GM18858 (cell line): ENCODE data around the gene C2orf76.
A peak's percentile ranks its signal among the peaks of the same experiment; 100 is the strongest.

Source experiments
- ATAC-seq: cut with Tn5 transposase; IDR thresholded peaks from one replicate; pipeline ENCODE4 v1.9.1; 2021; ENCODE audit not compliant: unreplicated experiment

Gene C2orf76

GRCh38 chr2:119266091-119266589, 100.5 kb downstream of the C2orf76 start:
- no peak for ATAC-seq

- ATAC-seq, result no peak
These were observed 101.0 kb downstream of the C2orf76 start for GRCh38 chr2:119265693-119266066.

DNA sequence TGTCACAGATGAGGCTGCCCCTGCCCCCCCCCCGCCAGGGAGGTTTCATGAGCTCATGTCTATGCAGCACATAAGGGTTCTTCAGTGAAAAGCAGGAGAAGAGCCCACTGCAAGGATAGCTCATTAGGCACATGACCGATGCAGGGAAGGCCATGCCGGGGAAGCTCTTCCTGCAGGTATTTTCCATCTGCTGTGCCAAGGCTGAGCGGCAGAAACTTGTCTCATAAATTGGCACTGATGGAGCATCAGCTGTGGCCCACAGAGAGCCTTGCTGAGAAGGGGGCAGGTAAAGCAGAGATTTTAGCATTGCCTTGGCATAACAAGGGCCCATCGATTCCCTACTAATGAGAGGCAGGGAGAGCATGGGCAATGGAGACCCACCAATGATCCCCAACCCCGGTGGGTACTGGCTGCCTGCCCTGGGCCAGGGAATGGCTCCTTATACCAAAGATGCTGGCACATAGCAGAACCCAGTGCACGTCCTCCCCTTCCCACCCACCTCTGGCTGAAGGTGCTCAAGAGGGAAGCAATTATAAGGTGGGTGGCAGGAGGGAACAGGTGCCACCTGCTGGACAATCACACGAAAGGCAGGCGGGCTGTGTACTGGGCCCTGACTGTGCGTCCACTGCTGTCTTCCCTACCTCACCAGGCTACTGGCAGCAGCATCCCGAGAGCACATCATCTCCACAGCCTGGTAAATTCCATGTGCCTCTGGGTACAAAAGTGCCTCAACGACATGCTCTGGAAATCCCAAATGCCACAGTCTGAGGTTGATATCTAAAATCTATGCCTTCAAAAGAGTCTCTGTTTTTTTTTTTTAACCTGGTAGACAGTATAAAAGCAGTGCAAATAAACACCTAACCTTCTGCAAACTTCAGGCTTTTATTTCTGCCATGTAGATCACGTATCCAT, 101.6 kb downstream of the C2orf76 start:
- ATAC-seq, result peak; percentile 90

DNA sequence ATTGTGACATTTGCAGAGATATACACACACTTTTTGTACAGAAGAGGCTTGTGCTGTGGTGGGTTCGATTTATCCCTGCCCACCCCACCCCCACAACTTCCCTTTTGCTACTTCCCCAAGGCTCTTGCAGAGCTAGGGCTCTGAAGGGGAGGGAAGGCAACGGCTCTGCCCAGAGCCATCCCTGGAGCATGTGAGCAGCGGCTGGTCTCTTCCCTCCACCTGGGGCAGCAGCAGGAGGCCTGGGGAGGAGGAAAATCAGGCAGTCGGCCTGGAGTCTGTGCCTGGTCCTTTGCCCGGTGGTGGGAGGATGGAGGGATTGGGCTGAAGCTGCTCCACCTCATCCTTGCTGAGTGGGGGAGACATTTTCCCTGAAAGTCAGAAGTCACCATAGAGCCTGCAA, 103.0 kb downstream of the C2orf76 start:
- no peak for ATAC-seq

- ATAC-seq, result no peak
These were observed 103.6 kb downstream of the C2orf76 start for GRCh38 chr2:119263025-119263424.

- no peak for ATAC-seq
These were observed 105.0 kb downstream of the C2orf76 start for GRCh38 chr2:119261493-119262225.

DNA sequence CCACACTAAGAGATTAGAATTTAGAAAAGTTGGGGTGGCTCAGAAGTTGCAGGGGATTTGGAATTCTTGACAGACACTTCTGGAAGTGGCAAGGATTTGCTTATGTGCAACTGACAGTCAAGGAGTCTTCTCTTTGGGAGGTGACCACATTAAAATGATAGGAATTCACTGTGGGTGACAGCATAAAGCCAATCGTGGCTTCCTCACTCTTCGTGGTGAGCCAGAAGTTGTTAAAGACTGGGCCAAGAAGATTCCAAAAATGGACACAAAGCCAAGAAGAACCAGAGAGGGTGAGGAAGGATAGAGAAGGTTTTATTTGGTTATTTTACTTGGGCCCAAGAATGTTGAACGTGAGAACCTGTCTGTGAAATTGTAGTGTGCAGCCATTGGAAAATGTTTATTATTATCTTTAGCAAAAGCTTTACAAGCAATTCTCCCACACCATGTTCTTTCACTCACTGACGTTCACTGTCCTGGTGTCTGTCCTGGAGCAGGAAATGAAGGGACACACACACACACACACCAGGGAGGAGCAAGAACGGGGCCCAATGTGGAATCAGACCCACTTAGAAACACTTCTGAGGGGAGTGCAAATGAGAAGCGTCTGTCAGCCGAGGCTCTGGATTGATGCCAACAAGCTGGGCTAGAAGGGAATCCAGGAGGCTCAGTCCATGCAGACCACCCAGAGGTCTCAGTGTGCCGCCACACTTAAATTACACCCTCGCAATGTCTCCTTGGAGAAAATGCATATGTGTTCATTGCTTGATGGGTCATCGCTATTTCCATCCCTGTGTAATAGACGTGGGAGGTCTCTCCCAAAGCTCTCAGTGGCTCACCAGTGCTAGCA, 105.8 kb downstream of the C2orf76 start:
- no peak for ATAC-seq

DNA sequence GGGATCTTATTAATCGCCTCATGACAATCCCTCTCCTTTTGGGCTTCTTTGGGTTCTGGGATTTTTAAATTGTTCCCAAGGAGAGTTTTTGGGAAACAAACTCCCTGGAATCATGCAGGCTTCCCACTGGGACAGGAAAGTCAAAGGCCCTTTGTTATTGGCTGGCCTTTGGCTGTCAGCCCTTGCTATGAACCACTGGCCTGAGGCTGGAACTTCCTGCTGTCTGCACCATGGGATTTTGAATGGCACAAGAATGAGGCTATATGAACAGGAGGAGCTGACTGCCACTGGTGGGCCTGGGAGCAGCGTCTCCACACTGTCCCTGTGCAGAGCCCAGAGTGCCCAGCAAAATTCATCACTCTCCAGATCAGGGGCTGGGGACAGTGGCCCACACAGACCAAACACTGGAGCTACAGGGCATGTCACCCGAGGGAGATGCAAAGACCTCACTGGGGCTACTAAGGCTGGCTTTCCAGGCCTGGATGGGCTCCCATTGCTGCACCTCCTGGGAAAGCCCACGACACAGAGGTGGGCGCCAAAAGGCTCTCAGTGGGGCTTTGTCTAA, 107.3 kb downstream of the C2orf76 start:
- ATAC-seq, result no peak

DNA sequence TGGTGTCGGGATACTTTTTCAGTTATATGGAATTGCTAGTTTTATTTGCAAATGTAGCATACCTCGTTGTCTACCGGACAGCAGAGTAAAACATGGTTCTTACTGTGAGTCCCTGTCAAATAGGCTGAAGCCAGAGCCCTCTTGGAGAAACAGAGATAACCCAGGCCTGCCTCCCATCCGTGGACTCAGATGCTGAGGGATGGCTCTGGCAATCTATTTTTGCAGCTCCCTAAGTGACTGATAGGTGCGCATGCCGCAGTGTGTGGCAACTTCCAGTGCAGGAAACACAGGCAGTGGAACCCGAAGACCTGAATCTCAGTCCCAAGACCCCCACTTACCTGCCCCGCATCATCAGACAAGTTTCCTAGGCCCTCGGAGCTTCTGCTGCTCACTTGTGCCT, 109.4 kb downstream of the C2orf76 start:
- ATAC-seq, result no peak

GRCh38 chr2:119256582-119256921, 110.1 kb downstream of the C2orf76 start:
- no peak for ATAC-seq

- ATAC-seq, result no peak
These were observed 110.7 kb downstream of the C2orf76 start for GRCh38 chr2:119255760-119256581.

DNA sequence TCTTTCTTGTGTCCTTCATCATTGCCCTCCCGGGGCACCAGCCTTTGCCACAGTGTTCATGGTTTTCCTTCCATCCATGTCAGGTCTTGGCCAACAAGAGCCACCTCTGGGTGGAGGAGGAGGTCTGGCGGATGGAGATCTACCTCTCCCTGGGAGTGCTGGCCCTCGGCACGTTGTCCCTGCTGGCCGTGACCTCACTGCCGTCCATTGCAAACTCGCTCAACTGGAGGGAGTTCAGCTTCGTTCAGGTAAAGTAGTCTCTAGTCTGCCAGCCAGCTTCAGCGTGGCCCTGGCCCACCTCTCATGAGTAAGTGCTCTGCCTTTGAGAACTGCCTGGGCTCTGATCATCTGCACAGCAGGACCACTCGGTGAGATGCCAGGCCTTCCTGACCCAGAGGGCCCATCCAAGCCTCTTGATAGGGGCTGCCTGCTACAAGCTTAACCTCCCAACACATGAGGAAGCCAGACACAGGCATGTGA, 112.0 kb downstream of the C2orf76 start:
- ATAC-seq, result no peak

- no peak for ATAC-seq
These were observed 112.7 kb downstream of the C2orf76 start for GRCh38 chr2:119253760-119254600.

DNA sequence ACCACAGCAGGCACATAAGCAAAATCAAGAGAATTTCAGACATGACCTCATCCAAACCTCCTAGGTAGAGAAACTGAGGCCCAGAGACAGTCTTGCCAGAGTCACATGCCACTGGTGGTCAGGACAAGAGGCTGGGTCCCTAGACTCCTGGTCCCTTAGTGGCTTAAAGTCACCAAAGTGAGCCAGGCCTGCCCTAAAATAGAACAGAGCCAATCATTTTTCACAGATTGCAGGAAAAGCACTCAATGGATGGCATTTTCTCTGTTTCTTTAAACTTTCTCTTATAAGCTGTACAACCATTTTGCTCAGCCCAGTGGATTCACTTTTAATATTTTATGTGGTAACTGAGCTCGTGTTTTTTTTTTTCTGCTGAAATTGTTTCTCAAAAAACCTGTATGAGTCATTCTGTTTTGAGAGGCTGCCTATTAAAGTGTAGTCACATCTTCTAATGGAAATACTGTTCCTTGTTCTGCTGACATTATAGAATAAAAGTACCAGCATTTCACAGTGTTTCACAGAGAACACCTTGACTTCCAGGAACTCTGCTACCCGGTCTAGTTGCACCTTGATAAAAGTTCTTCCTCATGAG, 113.4 kb downstream of the C2orf76 start:
- no peak for ATAC-seq
